T-helper 9 cell (primary cell): ENCODE results near the gene BRD3.
"Not testable (repeated sequence)": the region's sequence is repeated elsewhere in the genome, so short reads cannot be mapped to it uniquely, and the experiment has no call there.

Source experiments
- DNase-seq: peaks from one replicate; pipeline ENCODE4 v3.0.0-alpha.2; 2020

The BRD3 gene

DNA sequence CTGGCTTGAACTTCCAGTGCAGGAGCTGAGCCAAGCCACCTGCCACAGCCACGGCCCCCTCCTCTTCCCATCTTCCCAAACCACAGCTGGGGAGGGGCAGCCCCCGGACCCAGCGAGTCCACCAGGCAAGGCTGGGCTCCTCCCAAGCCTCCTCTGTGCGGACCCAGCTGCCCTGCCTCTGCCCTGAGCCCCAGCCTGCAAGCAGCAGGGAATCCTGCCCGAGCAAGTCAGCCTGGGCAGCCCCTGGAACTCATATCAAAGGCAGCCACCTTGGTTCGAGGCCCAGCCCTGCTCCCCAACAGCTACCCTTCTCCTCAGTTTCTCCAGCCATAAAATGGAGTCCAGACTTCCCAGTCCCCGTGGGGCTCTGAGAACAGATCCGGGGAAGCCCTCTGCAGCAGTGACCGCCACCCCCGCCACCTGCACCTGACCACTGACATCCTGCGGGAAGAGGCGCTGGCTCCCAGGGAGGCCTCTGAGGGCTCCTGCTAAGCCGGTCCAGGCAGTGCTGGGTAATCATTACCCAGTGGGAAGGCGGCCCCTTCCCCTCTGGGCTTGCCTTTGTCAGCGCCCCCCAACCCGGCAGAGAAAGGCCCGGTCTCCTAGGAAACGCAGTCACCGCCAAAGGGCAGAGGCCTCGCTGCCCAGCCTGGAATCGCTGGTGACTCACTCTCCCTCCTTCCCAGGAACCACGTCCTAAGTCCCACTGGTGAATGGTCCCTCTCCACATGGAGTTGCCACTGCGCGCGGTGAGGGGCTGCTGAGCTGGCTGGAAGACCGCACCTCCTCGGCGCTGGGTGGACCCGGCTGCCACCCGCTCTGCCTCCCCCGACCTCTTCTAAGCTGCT is 77.2 kb downstream of the BRD3 start:
- no peak for DNase-seq

DNA sequence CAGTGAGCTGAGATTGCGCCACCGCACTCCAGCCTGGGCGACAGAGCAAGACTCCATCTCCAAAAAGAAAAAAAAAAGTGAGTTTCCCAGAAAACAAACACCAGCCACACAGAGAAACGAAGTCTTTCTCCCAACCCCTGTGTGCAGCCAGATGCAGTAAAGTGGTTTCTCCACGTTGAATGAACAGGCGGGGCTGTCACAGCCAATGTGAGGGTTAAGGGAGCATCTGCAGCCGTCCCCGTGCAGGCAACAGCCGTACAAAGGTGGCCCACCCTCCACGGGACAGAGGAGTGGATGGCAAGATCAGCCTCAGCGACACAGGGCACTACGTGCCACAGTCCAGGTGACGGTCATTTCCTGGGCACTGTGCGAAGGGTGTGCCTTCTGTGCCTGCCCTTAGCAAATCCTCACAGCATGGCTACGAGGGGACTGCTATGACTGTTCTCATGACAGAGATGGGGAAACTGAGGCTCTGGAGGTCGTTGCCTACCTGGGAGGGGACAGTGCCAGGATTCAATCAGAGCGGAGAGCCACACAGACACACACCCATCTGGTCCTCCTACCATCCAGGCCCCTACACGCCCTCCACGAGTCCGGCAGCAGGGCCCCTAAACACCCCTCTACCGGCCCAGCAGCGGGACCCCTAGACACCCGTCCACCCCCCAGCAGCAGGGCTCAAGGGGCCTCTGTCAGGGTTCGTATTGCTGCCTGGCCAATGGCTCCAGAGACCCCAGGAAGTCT is 78.0 kb downstream of the BRD3 start:
- DNase-seq: no peak

DNA sequence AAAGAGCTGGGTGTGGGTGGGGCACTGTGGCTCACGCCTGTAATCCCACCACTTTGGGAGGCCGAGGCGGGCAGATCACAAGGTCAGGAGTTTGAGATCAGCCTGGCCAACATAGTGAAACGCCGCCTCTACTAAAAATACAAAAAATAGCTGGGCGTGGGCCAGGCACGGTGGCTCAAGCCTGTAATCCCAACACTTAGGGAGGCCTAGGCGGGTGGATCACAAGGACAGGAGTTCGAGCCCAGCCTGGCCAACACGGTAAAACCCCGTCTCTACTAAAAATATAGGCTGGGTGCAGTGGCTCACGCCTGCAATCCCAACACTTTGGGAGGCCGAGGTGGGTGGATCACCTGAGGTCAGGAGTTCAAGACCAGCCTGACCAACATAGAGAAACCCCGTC is 79.1 kb downstream of the BRD3 start:
- DNase-seq: not testable (repeated sequence)

DNA sequence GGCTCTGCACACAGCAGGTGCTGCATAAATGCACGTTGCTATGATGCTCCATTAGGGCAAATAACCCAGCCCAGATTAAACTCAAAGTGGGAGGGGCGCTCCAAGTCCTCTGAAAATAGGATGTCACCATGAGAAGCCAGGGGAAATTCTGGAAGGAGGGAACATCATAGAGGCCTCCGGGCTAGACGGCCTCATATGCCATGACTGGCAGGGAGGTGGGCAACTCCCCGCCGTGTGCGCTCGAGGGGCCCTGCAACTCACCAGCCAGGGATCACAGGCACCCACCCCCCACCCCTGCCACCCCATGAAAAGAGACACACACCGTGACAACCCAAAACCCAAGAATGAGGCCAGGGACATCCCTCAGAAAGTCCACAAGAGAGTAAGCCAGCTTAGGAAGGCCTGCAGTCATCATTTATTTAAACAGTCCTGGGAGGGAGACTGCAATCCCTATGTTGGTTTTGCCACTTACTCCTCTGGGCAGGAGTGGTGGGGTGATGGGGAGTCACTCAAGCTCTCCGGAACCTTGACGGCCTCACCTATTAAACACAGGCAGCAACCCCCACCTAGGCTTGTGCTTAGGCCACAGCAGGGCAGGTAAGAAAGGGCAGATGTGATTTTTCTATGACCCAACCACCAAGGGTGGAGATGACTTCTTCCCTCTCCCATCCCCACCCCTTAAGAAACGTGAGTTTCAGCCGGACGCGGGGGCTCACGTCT is 79.7 kb downstream of the BRD3 start:
- no peak for DNase-seq

DNA sequence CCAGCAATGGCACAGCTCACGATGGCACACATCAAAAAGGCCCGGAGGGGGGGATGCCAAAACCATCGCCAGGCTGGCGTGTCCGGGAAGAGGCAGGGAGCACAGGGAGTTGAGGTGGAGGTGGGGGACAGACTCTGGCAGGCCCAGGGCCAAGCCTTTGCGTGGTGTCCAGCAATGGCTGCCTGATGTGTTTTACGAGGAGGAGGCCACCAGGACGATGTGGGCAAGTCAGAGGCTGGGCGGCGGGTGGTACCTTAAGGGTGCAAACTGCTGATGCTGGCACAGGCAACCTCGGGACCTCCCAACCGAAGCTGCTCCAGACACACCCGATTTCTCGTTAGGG is 80.4 kb downstream of the BRD3 start:
- no peak for DNase-seq

DNA sequence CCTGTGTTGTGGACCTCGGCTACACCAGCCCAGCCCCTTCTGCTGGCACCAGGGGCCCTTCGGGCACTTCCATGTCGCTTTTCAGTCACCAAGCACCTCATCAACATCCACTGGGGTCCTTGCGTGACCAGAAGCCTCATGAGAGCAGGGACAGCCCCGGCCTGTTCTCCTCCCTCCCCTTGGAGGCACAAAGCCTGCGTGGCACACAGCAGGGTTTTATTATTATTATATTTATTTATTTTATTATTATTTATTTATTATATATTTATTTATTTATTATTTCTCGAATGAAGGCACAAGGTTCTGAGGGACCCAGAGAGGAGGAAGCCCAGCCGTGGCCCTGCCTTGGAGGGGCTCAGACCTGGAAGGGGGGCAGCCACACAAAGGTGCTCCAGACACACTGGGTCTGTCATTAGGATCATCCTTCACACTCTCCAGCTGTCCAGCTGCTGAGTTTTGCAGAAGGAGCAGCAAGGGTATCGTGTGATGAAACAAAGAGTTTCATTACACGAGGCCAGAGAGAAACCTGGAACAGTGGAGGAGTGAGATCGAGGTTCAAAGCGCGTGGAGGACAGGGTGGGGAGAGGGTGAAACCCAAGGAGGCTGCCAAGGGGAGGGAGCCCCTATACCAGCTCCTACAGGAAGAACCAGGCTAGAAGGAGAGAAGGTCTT is 80.9 kb downstream of the BRD3 start:
- DNase-seq: no peak

DNA sequence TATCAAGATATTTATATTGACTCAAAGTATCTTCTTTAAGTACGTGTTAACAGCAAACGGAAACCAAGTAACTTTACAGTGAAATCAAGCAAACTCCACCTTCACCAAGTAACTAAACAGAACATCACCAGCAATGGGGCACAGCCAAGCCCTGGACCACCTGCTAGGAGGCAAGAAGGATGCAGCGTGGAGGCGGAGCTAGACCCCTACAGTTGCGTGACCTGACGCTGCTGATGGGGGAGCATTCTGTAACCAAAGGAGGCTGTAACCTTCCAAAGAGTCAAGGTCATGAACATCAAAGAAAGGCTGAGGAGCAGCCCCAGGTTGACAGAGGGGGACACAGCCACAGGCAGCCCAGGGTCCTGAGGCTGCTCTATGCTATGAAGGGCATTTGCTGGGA is 81.8 kb downstream of the BRD3 start:
- no peak for DNase-seq

DNA sequence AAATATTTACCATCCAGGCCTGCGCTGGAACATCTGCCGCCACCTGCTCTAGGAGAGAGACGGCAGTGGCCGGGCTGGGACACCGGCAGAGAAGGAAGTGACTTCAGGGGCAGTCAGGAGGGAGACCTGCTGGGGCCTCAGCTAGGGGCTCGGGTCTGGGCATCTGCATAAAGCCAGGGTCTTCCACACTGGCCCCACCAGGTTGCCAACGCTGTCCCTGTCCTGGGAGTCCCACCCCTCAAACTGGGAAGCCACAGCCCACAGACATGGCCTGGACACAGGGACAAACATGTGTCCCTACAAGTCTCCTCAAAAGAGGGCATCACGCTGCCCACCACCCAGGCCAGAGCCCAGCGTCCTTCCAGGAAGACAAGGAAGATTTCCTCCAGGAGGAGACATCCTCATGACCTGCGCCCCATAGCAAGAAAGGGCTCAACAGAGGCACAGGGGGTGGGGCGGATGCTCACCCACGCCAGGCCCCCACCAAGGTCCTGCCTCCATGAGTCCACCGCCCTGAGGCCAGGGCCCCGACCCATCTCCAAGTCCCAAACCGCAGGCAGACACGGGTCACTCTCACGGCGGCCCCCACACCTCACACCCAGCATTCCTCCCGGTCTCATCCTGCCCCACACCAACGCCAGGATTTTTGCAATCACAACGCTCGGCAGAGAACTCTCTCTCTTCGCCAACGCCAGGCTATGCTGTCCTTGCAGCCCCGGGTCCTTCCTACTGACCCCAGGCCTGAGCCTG is 84.7 kb downstream of the BRD3 start:
- DNase-seq: no peak

DNA sequence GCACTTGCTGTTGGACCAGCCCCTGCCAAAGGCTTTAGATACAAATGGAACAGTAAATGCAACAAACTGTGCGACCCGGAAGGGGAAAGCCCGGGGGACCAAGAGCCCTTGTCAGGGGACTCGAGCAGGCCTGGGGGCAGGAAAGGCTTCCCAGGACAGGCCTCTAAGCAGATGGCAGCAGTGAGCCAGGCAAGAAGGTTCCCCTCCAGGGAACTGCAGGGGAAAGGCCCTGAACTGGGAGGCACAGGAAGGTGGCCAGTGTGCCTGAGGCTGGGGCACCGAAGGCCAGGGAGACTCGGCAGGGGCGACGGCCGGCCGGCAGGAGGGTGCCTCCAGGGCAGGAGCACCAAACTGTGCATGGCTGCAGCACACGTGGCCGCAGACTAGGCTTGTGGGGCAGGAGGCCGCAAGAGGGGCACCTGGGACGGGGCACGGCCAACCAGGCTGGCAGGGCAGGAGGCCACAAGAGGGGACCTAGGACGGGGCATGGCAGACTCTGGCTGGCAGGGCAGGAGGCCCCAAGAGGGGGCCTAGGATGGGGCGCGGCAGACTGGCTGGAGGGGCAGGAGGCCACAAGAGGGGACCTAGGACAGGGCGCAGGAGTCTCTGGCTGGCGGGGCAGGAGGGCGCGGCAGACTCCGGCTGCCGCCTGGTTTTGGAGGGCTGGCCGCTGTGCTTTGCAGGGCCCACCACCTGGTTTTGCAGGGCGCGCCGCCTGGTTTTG is 85.7 kb downstream of the BRD3 start:
- no peak for DNase-seq

DNA sequence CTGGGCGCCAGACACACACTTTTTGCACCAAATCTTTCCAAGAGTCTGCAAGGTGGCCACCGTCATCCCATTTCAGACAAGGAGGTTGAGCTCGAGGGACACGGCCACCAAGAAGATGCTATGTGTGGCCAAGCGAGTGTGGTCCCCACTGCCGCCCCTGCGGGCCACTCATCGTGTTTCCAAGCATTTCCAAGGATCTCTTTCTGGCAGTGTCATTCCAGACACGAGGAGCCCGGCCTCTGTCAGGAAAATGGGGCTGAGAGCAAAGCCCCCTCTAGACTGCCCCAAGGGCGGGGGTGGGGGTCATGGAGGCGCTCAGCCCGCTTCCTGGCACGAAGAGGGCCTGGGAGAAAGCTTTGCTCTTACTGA is 86.3 kb downstream of the BRD3 start:
- DNase-seq: no peak

DNA sequence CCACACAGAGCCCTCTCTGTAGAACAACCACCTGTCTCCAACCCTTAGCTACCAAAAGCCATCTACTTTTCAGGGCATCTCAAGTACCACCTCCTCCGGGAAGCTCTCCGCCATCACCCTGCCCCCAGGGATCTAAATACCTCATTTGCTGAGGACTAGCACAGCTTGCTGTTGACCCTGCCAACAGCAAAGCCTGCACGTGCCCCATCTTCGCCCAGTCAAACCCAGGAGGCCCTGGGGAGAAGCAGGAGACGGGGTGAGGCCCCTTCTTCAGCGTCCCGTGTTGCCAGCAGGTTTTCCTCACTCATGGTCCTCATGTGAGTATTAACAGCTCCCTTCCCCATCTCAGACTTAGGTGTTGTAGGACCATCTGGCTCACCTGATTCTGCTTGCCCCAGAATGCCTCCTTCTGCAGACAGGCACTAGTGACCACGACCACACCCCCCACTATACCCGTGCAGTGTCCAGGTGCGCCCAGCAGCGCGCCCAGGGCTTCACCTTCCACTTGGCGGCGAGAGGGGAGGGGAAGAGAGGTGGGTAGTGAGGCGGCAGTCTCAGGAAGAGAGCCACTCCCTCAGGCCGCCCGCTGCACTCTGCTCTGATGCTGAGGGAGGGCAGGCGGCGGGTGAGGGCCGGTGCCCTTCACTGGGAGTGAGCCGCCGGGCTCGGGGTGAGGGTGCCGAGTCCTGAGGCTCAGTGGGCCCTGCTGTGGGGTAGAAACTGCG is 86.8 kb downstream of the BRD3 start:
- DNase-seq: no peak
